GM23338 (cell line): ENCODE measurements around the gene MOGAT2. TPM values are rescaled to one million over a fixed set of nuclear protein-coding genes. Genes with fewer than 3 reads are reported as not detected.
A peak's percentile ranks its signal among the peaks of the same experiment; 100 is the strongest.

Experiments used
- ATAC-seq: fragments of 200-7000 bp; cut with Tn5 transposase; 3 replicates; pipeline ENCODE4 v1.9.1; 2020
- DNase-seq: peaks from one replicate; pipeline ENCODE4 v3.0.0-alpha.2; 2015; ENCODE audit warnings: low spot score
- H2AFZ ChIP-seq: fragments of 200-600 bp; sonication (generic); 2 replicates; pipeline ENCODE4 v1.8.0; 2016; ENCODE audit warnings: antibody characterized with exemption, mild to moderate bottlenecking, moderate library complexity
- H3F3A ChIP-seq: fragments of 200-600 bp; sonication (generic); replicated peaks from 2 replicates; pipeline ENCODE4 v1.8.0; 2017; ENCODE audit warnings: antibody characterized with exemption, mixed run types, low read depth
- H3K27ac ChIP-seq: fragments of 200-600 bp; sonication (generic); 2 replicates; pipeline ENCODE4 v1.6.1; 2016; ENCODE audit warnings: low read depth
- H3K27me3 ChIP-seq: fragments of 200-600 bp; sonication (generic); 2 replicates; pipeline ENCODE4 v1.8.0; 2016; ENCODE audit warnings: mild to moderate bottlenecking, mixed run types, moderate library complexity; ENCODE audit not compliant: insufficient read depth
- H3K36me3 ChIP-seq: fragments of 200-600 bp; sonication (generic); 2 replicates; pipeline ENCODE4 v1.8.0; 2016; ENCODE audit warnings: mild to moderate bottlenecking; ENCODE audit not compliant: insufficient read depth
- H3K4me1 ChIP-seq: fragments of 200-600 bp; sonication (generic); 2 replicates; pipeline ENCODE4 v1.8.0; 2016; ENCODE audit warnings: mild to moderate bottlenecking, moderate library complexity; ENCODE audit not compliant: insufficient read depth
- H3K4me2 ChIP-seq: fragments of 200-600 bp; sonication (generic); 2 replicates; pipeline ENCODE4 v1.7.1; 2017; ENCODE audit warnings: mixed run types
- H3K4me3 ChIP-seq: fragments of 200-600 bp; sonication (generic); 2 replicates; pipeline ENCODE4 v1.6.1; 2016; ENCODE audit warnings: mixed run types
- H3K79me2 ChIP-seq: fragments of 200-600 bp; sonication (generic); replicated peaks from 2 replicates; pipeline ENCODE4 v1.8.0; 2017; ENCODE audit warnings: mild to moderate bottlenecking; ENCODE audit not compliant: insufficient read depth
- H3K9me2 ChIP-seq: fragments of 200-600 bp; sonication (generic); 2 replicates; pipeline ENCODE4 v1.8.0; 2017; ENCODE audit not compliant: insufficient read depth
- H4K20me1 ChIP-seq: fragments of 200-600 bp; sonication (generic); replicated peaks from 2 replicates; pipeline ENCODE4 v1.8.0; 2017; ENCODE audit warnings: mild to moderate bottlenecking; ENCODE audit not compliant: insufficient read depth
- H3K27ac Mint-ChIP-seq: 2 replicates; pipeline ENCODE4 v1.8.0; 2020; ENCODE audit warnings: inconsistent platforms, mild to moderate bottlenecking, moderate library complexity, mixed read lengths
- H3K27me3 Mint-ChIP-seq: 3 replicates; pipeline ENCODE4 v1.8.0; 2022; ENCODE audit warnings: low read depth, mild to moderate bottlenecking, moderate library complexity, mixed read lengths, inconsistent platforms; ENCODE audit not compliant: insufficient read depth, poor library complexity
- H3K36me3 Mint-ChIP-seq: 3 replicates; pipeline ENCODE4 v1.8.0; 2021; ENCODE audit warnings: low read depth, mild to moderate bottlenecking, inconsistent platforms, moderate library complexity, mixed read lengths
- H3K4me1 Mint-ChIP-seq: 3 replicates; pipeline ENCODE4 v1.8.0; 2020; ENCODE audit warnings: mild to moderate bottlenecking, inconsistent platforms, mixed read lengths
- H3K4me3 Mint-ChIP-seq: 3 replicates; pipeline ENCODE4 v1.8.0; 2021; ENCODE audit warnings: moderate library complexity, mild to moderate bottlenecking, inconsistent platforms, mixed read lengths
- H3K9me3 Mint-ChIP-seq: 3 replicates; pipeline ENCODE4 v1.8.0; 2020; ENCODE audit warnings: moderate library complexity, mild to moderate bottlenecking, inconsistent platforms, mixed read lengths
- CREB1 ChIP-seq: fragments of 250-450 bp; sonication (Bioruptor Pico); IDR thresholded peaks from 2 replicates; pipeline ENCODE4 v1.5.0; 2020; ENCODE audit warnings: low read depth, mild to moderate bottlenecking, moderate library complexity
- CTCF ChIP-seq, 2 experiments: fragments of 200-600 bp in 1 of 2; sonication (generic) in 1 of 2; conservative IDR thresholded peaks; 2 replicates each; pipeline versions ENCODE4 v1.5.1 to v1.6.1; 2016 to 2017; ENCODE audit warnings: antibody characterized with exemption in 2 of 2, low read depth in 2 of 2, mild to moderate bottlenecking in 2 of 2, moderate library complexity in 1 of 2
- EZH2 ChIP-seq: fragments of 200-600 bp; sonication (generic); IDR thresholded peaks from one replicate; pipeline ENCODE4 v1.8.0; 2017; ENCODE audit warnings: antibody characterized with exemption, mild to moderate bottlenecking, low read depth; ENCODE audit not compliant: unreplicated experiment
- EZH2phosphoT487 ChIP-seq: fragments of 200-600 bp; sonication (generic); IDR thresholded peaks from one replicate; pipeline ENCODE4 v1.8.1; 2018; ENCODE audit warnings: antibody characterized with exemption; ENCODE audit not compliant: unreplicated experiment
- NANOG ChIP-seq: IDR thresholded peaks from 2 replicates; pipeline ENCODE4 v1.6.1; 2016; ENCODE audit warnings: antibody characterized with exemption, borderline replicate concordance
- REST ChIP-seq: IDR thresholded peaks from one replicate; pipeline ENCODE4 v1.6.1; 2018; ENCODE audit warnings: antibody characterized with exemption; ENCODE audit not compliant: unreplicated experiment
- ZNF114 ChIP-seq: fragments of 250-450 bp; sonication (Bioruptor Pico); IDR thresholded peaks from 2 replicates; pipeline ENCODE4 v1.5.0; 2020; ENCODE audit warnings: mild to moderate bottlenecking, moderate library complexity
- ZNF331 ChIP-seq: fragments of 250-450 bp; sonication (Bioruptor Pico); IDR thresholded peaks from 2 replicates; pipeline ENCODE4 v1.5.0; 2020; ENCODE audit warnings: low read depth, mild to moderate bottlenecking, moderate library complexity
- ZNF462 ChIP-seq: fragments of 250-450 bp; sonication (Bioruptor Pico); IDR thresholded peaks from 2 replicates; pipeline ENCODE4 v1.5.0; 2020; ENCODE audit warnings: mild to moderate bottlenecking, moderate library complexity
- polyA plus RNA-seq: library from polyadenylated mRNA; unstranded; fragments of >200 nt; fragmentation: Nextera tagmentation; extraction: Ambion mirVana; gene quantifications from 2 replicates; pipeline ENCODE4 v1.2.1, GENCODE V29; 2016
- total RNA-seq: library from RNA; depleted of rRNA; stranded (reverse); fragments of >200 nt; shearing (Covaris generic); gene quantifications from 2 replicates; pipeline ENCODE4 v1.2.3, GENCODE V29; 2014

The MOGAT2 gene
- total and polyA plus RNA-seq, 2 experiments from 2014 or later = not detected

- TF ChIP-seq REST = no peak
- no peak for TF ChIP-seq EZH2
- TF ChIP-seq NANOG = no peak
- TF ChIP-seq EZH2phosphoT487 = no peak
- TF ChIP-seq CREB1 (CRISPR knock-in tag) = no peak
These were observed 49.6 kb downstream of the MOGAT2 start (continued) for GRCh38 chr11:75767228-75767572.

- no peaks in the 10 kb centered on the region; the same call in 2 of the 3 replicates for H3K36me3 Mint-ChIP-seq
- H3K27me3 ChIP-seq = peaks cover 52% of the 10 kb centered on the region
- peaks cover 7% of the 10 kb centered on the region for H4K20me1 ChIP-seq
- H3K4me3 Mint-ChIP-seq = peak overlapping the region; percentile 62; the same call in 2 of the 3 replicates
- no peak for ATAC-seq
- H3K36me3 ChIP-seq = no peaks in the 10 kb centered on the region
- H3F3A ChIP-seq = no peaks in the 10 kb centered on the region
- peaks cover 7% of the 10 kb centered on the region; the same call in 2 of the 3 replicates for H3K9me3 Mint-ChIP-seq
- H3K27ac ChIP-seq = no peak overlapping the region
- H3K4me3 ChIP-seq = peak overlapping the region; percentile 66; the same call in 1 of the 2 replicates
- peaks cover 21% of the 10 kb centered on the region for H3K4me1 Mint-ChIP-seq
- H3K27me3 Mint-ChIP-seq = peaks cover 50% of the 10 kb centered on the region
- H3K4me1 ChIP-seq = peaks cover 11% of the 10 kb centered on the region; the same call in 1 of the 2 replicates
- H3K4me2 ChIP-seq = peak overlapping the region; percentile 88
- 0 out of 2 replicates have a peak overlapping the region, but pooled peaks have one; percentile 94 for H2AFZ ChIP-seq
- H3K27ac Mint-ChIP-seq = no peak overlapping the region
- H3K79me2 ChIP-seq = no peaks in the 10 kb centered on the region
- no peak for DNase-seq
- no peaks in the 10 kb centered on the region for H3K9me2 ChIP-seq
- TF ChIP-seq EZH2phosphoT487 (no peak), ZNF462 (no peak), EZH2 (no peak), NANOG (no peak), ZNF114 (CRISPR knock-in tag) (no peak), ZNF331 (no peak), CTCF (conservative IDR thresholded peaks at IDR 0.05; ENCODE audit: low read depth in 2 of 2) (no peak; a peak in 1 of 4 replicates), REST (no peak)
These were observed 50.1 kb downstream of the MOGAT2 start for GRCh38 chr11:75767793-75768111.
